Heart left ventricle (tissue), 13 donors: ENCODE data around the gene CDK6.

ENCODE experiments used
- POLR2A ChIP-seq, 2 donors: fragments of 450-650 bp; IDR thresholded peaks; one replicate each; pipeline ENCODE4 v1.6.1; 2017; ENCODE audit warnings: antibody characterized with exemption in 2 of 2, mild to moderate bottlenecking in 2 of 2, moderate library complexity in 2 of 2
- TF ChIP-seq, protein P1 (sequence below), 12 donors: fragments of 200-600 bp; sonication (generic) in 4 of 12; IDR thresholded peaks; one replicate each; pipeline versions ENCODE4 v1.5.0 to v1.8.0; 2018 to 2022; ENCODE audit warnings: antibody characterized with exemption in 12 of 12, mild to moderate bottlenecking in 5 of 12
- donor health status: ischemic (EF 13 %, LVEDD 7.1; RV severe dilation, severe dysfunction).
- donor health status: DM: no; HTN: yes; CAD: no.
- donor health status: DM: no; HTN: no; CAD: no.
- donor health status: ischemic (EF 25% LVEDD 6.9; RV normal size, moderate dysfunction).
- donor health status: ischemic (EF 25% LVEDD 5.7; RV mildly dilated, moderate dysfunction).
- donor health status: ischemic (EF 35%, LVEDD 5.7; RV mildly dilated, moderate dysfunction).
- donor health status: nonischemic (EF 11% LVEDD 7.7; RV severe dilation, severe dysfunction).
- donor health status: DM: yes; HTN: yes; CAD: no.
- donor health status: PGD.
- donor health status: ischemic (EF 29% LVEDD 5.4; RV normal size, mild dysfunction).
- donor health status: nonischemic (EF 23%, LVEDD 6.1; RV moderate dilation, normal function).

DNA sequence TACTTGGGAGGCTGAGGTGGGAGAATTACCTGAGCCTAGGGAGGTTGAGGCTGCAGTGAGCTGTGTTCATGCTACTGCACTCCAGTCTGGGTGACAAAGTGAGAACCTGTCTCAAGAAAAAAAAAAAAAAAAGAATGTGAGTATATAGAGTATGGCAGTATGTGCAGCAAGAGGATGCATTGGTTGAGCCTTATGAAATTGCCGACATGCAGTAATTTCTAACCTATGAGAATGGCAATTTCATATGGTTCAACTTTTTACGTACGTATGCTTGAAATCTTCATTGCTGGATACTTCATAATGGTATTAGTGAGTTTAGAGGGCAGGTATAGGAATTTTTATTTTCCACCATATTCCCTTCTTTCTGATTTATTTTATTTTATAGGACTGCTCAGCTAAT lies 241.6 kb downstream of the CDK6 start:
- TF ChIP-seq, protein P1, sequence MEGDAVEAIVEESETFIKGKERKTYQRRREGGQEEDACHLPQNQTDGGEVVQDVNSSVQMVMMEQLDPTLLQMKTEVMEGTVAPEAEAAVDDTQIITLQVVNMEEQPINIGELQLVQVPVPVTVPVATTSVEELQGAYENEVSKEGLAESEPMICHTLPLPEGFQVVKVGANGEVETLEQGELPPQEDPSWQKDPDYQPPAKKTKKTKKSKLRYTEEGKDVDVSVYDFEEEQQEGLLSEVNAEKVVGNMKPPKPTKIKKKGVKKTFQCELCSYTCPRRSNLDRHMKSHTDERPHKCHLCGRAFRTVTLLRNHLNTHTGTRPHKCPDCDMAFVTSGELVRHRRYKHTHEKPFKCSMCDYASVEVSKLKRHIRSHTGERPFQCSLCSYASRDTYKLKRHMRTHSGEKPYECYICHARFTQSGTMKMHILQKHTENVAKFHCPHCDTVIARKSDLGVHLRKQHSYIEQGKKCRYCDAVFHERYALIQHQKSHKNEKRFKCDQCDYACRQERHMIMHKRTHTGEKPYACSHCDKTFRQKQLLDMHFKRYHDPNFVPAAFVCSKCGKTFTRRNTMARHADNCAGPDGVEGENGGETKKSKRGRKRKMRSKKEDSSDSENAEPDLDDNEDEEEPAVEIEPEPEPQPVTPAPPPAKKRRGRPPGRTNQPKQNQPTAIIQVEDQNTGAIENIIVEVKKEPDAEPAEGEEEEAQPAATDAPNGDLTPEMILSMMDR (IDR thresholded peaks at IDR 0.05): no peak
- TF ChIP-seq POLR2A (IDR thresholded peaks at IDR 0.05): no peak
